Keratinocyte (primary cell): ENCODE data around the gene YWHAQ. TPM values are rescaled to one million over a fixed set of nuclear protein-coding genes. Genes with fewer than 3 reads are reported as not detected.

ENCODE experiments used
- DNase-seq: peaks from one replicate; pipeline ENCODE4 v3.0.0-alpha.2; 2011; ENCODE audit warnings: low read depth, missing footprints, low spot score
- FAIRE-seq: peaks from 2 replicates; lab custom pipeline; 2011; peaks lifted over from hg19 to GRCh38; lab: Jason Lieb, UNC
- H2AFZ ChIP-seq: 2 replicates; pipeline ENCODE4 v1.6.0; 2012; ENCODE audit warnings: low read length, control low read depth, inconsistent platforms; ENCODE audit not compliant: control insufficient read depth
- H3K27ac ChIP-seq: 2 replicates; pipeline ENCODE4 v1.5.1; 2011; ENCODE audit warnings: low read length; ENCODE audit not compliant: control insufficient read depth, insufficient read depth
- H3K27me3 ChIP-seq: 3 replicates; pipeline ENCODE4 v1.6.0; 2011; ENCODE audit warnings: low read length; ENCODE audit not compliant: control insufficient read depth, insufficient read depth; ENCODE audit errors: extremely low read depth
- H3K36me3 ChIP-seq, 2 experiments: 2 replicates in 1 of 2; 3 replicates in 1 of 2; pipeline ENCODE4 v1.5.1; 2011; ENCODE audit warnings: low read length in 2 of 2, mild to moderate bottlenecking in 1 of 2; ENCODE audit not compliant: control insufficient read depth in 2 of 2, insufficient read depth in 2 of 2; ENCODE audit errors: extremely low read depth in 1 of 2
- H3K4me1 ChIP-seq: 3 replicates; pipeline ENCODE4 v1.5.1; 2011; ENCODE audit warnings: low read length; ENCODE audit not compliant: control insufficient read depth, insufficient read depth; ENCODE audit errors: extremely low read depth
- H3K4me2 ChIP-seq: 3 replicates; pipeline ENCODE4 v1.6.0; 2011; ENCODE audit warnings: low read depth, low read length; ENCODE audit not compliant: control insufficient read depth, insufficient read depth; ENCODE audit errors: extremely low read depth
- H3K4me3 ChIP-seq, 3 experiments: fragments of 200-600 bp in 1 of 3; sonication (generic) in 1 of 3; 2 replicates in 2 of 3; 3 replicates in 1 of 3; pipeline ENCODE4 v1.5.1; 2011 to 2016; ENCODE audit warnings: low read length in 3 of 3, mild to moderate bottlenecking in 3 of 3, control low read depth in 2 of 3, inconsistent platforms in 1 of 3, low read depth in 1 of 3, mixed read lengths in 1 of 3, mixed run types in 1 of 3, moderate library complexity in 1 of 3; ENCODE audit not compliant: control insufficient read depth in 2 of 3, insufficient read depth in 2 of 3; ENCODE audit errors: extremely low read depth in 1 of 3
- H3K79me2 ChIP-seq: 2 replicates; pipeline ENCODE4 v1.6.0; 2012; ENCODE audit warnings: low read length; ENCODE audit not compliant: control insufficient read depth, insufficient read depth
- H3K9ac ChIP-seq: 3 replicates; pipeline ENCODE4 v1.6.0; 2011; ENCODE audit warnings: low read length; ENCODE audit not compliant: control insufficient read depth, insufficient read depth; ENCODE audit errors: extremely low read depth
- H3K9me1 ChIP-seq: 3 replicates; pipeline ENCODE4 v1.6.0; 2011; ENCODE audit warnings: low read length; ENCODE audit not compliant: control insufficient read depth, insufficient read depth; ENCODE audit errors: extremely low read depth
- H3K9me3 ChIP-seq: 2 replicates; pipeline ENCODE4 v1.5.1; 2012; ENCODE audit warnings: low read depth, low read length; ENCODE audit not compliant: control insufficient read depth
- H4K20me1 ChIP-seq: 3 replicates; pipeline ENCODE4 v1.6.0; 2011; ENCODE audit warnings: low read length; ENCODE audit not compliant: control insufficient read depth, insufficient read depth; ENCODE audit errors: extremely low read depth
- EZH2 ChIP-seq: IDR thresholded peaks from one replicate; pipeline ENCODE4 v1.6.1; 2012; ENCODE audit warnings: inconsistent platforms, mild to moderate bottlenecking, low read length, moderate library complexity
- dilution Hi-C: fragments of 300-500 bp; cut with MboI; formaldehyde crosslinking; loops from one replicate; pipeline ENCODE4 v1.7.0; 2020; ENCODE audit warnings: low sequenced_read_pairs; ENCODE audit not compliant: extremely low pct_ligation_motif_present
- polyA plus RNA-seq, 5 experiments: library from polyadenylated mRNA; depleted of rRNA in 3 of 5; stranded (reverse) in 3 of 5; stranded (forward) in 1 of 5; unstranded in 1 of 5; fragments of >200 nt; gene quantifications; 1 replicate in 1 of 5; 2 replicates in 3 of 5; 3 replicates in 1 of 5; pipeline versions ENCODE4 v1.2.1 to v1.2.3, GENCODE V29; 2011 to 2012; ENCODE audit warnings: missing spikeins in 2 of 5, low read depth in 1 of 5, low replicate concordance in 1 of 5
- TF ChIP-seq, protein P1 (sequence below), 3 experiments: IDR thresholded peaks in 1 of 3; conservative IDR thresholded peaks in 1 of 3; optimal IDR thresholded peaks in 1 of 3; 2 replicates in 2 of 3; 3 replicates in 1 of 3; pipeline versions ENCODE3 to v1.5.1; 2011; ENCODE audit warnings: low read length in 3 of 3, mild to moderate bottlenecking in 3 of 3, moderate library complexity in 2 of 3, control low read depth in 1 of 3, inconsistent platforms in 1 of 3; ENCODE audit not compliant: insufficient read depth in 2 of 3; ENCODE audit errors: extremely low read depth in 1 of 3

YWHAQ gene
- polyA plus RNA-seq, 1 donor (not counting 4 experiments of a cell fraction or from before 2014, with no cell fraction given): 593 TPM

DNA sequence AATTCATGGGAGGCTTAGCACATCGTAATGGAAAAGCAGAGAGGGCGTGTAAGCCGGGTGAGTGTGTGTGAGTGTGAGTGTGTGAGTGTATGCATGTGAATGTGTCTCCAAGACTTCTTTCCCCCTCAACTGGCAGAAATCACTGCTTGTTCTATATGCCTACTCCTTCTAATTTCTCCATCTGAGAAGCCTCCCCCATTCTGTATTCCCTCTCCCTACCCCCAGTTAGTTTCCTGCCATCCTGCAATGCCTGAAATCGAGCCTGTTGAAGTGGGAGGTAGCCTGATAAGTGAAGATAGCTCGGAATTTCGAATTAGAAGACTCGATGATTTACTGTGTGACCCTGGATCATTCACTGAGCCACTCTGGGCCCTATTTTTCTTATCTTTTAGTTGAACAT lies 30.0 kb upstream of the YWHAQ start:
- Histone ChIP-seq H3K27ac (no peak overlapping the region), H3K9me3 (no peaks in the 10 kb centered on the region), H3K36me3 (no peaks in the 10 kb centered on the region), H3K4me1 (peaks cover 17% of the 10 kb centered on the region), H2AFZ (no peak overlapping the region), H3K9ac (no peak overlapping the region), H3K79me2 (no peaks in the 10 kb centered on the region), H3K4me3 (no peak overlapping the region), H3K9me1 (no peaks in the 10 kb centered on the region), H4K20me1 (no peaks in the 10 kb centered on the region), H3K27me3 (peaks cover 4% of the 10 kb centered on the region), H3K4me2 (no peak overlapping the region)
- FAIRE-seq: no peak
- dilution Hi-C loops: no loop called here
- TF ChIP-seq EZH2: no peak
- TF ChIP-seq, protein P1, sequence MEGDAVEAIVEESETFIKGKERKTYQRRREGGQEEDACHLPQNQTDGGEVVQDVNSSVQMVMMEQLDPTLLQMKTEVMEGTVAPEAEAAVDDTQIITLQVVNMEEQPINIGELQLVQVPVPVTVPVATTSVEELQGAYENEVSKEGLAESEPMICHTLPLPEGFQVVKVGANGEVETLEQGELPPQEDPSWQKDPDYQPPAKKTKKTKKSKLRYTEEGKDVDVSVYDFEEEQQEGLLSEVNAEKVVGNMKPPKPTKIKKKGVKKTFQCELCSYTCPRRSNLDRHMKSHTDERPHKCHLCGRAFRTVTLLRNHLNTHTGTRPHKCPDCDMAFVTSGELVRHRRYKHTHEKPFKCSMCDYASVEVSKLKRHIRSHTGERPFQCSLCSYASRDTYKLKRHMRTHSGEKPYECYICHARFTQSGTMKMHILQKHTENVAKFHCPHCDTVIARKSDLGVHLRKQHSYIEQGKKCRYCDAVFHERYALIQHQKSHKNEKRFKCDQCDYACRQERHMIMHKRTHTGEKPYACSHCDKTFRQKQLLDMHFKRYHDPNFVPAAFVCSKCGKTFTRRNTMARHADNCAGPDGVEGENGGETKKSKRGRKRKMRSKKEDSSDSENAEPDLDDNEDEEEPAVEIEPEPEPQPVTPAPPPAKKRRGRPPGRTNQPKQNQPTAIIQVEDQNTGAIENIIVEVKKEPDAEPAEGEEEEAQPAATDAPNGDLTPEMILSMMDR (optimal IDR thresholded peaks at IDR 0.05 in 1 of 3, IDR thresholded peaks at IDR 0.05 in 1 of 3, conservative IDR thresholded peaks at IDR 0.05 in 1 of 3; ENCODE audit: extremely low read depth in 1 of 3, insufficient read depth in 2 of 3, low read length in 3 of 3): no peak
- DNase-seq: no peak

DNA sequence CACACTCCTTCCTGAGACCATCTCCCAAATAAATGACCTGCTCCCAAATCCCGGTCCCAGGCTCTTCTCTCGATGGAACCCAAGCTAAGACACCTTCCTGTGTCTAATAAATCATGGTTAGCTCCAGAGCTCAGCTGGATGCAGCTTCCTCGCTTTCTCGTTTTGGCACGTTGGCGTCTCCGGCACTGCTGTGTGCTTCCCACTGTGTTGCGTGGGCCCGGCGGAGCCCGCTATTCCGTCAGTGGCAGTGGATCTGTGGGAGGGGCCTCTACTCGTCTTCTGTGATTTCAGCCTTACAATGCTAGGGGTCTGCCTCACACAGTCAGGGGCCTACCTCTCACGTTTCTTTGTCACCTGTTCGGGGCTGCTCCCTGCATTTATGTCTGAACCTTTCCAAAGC lies 29.4 kb upstream of the YWHAQ start:
- no peaks in the 10 kb centered on the region for H3K79me2 ChIP-seq
- no peak overlapping the region for H3K9ac ChIP-seq
- FAIRE-seq (no peak), DNase-seq (no peak)
- no peak overlapping the region for H3K4me2 ChIP-seq
- no peak overlapping the region for H3K4me3 ChIP-seq
- H4K20me1 ChIP-seq: no peaks in the 10 kb centered on the region
- peaks cover 24% of the 10 kb centered on the region for H3K4me1 ChIP-seq
- H3K36me3 ChIP-seq: no peaks in the 10 kb centered on the region
- H2AFZ ChIP-seq: no peak overlapping the region
- dilution Hi-C loops: no loop called here
- H3K9me1 ChIP-seq: no peaks in the 10 kb centered on the region
- H3K9me3 ChIP-seq: no peaks in the 10 kb centered on the region
- no peak for TF ChIP-seq EZH2
- TF ChIP-seq, protein P1 (optimal IDR thresholded peaks at IDR 0.05 in 1 of 3, IDR thresholded peaks at IDR 0.05 in 1 of 3, conservative IDR thresholded peaks at IDR 0.05 in 1 of 3; ENCODE audit: extremely low read depth in 1 of 3, insufficient read depth in 2 of 3, low read length in 3 of 3): no peak
- H3K27ac ChIP-seq: no peak overlapping the region
- peaks cover 4% of the 10 kb centered on the region for H3K27me3 ChIP-seq
